GM21619 (cell line): ENCODE measurements around the gene PCNT.

Experiments
- ATAC-seq: cut with Tn5 transposase; IDR thresholded peaks from one replicate; pipeline ENCODE4 v1.9.1; 2021; ENCODE audit not compliant: unreplicated experiment

PCNT gene

GRCh38 chr21:46323710-46324389, at the start of gene PCNT, which contains the start of gene C21orf58:
PCNT (plus strand) TSS chr21:46324156; CDS start chr21:46324229, 73 bp downstream.
C21orf58 (minus strand) TSS chr21:46323870; CDS start chr21:46322738, 1,132 bp downstream.
- peak; percentile 78 for ATAC-seq

GRCh38 chr21:46274797-46275390, 49.1 kb upstream of the PCNT start:
- ATAC-seq = no peak

- no peak for ATAC-seq
Observed at GRCh38 chr21:46284077-46284644, 39.8 kb upstream of the PCNT start.

GRCh38 chr21:46284733-46285132, 39.2 kb upstream of the PCNT start:
- ATAC-seq = no peak

- ATAC-seq = no peak
Observed at GRCh38 chr21:46285206-46285661, 38.7 kb upstream of the PCNT start, which contains the start of gene MCM3AP. MCM3AP (minus strand) TSS chr21:46285611; CDS start chr21:46285286, 325 bp downstream.

- ATAC-seq = peak; percentile 79
Observed at GRCh38 chr21:46285761-46286647, 38.0 kb upstream of the PCNT start, which contains the start of gene YBEY. YBEY (plus strand) TSS chr21:46286342; CDS start chr21:46286914, 572 bp downstream.

GRCh38 chr21:46286648-46287002, 37.3 kb upstream of the PCNT start:
- no peak for ATAC-seq

- no peak for ATAC-seq
Observed at GRCh38 chr21:46287541-46287940, 36.4 kb upstream of the PCNT start.

GRCh38 chr21:46289655-46290179, 34.2 kb upstream of the PCNT start:
- ATAC-seq = no peak

GRCh38 chr21:46291561-46291960, 32.4 kb upstream of the PCNT start:
- no peak for ATAC-seq

- ATAC-seq = no peak
Observed at GRCh38 chr21:46294647-46295176, 29.2 kb upstream of the PCNT start.

GRCh38 chr21:46295177-46295770, 28.7 kb upstream of the PCNT start:
- no peak for ATAC-seq

- no peak for ATAC-seq
Observed at GRCh38 chr21:46295996-46296752, 27.8 kb upstream of the PCNT start.

GRCh38 chr21:46297338-46298271, 26.4 kb upstream of the PCNT start:
- ATAC-seq = no peak

- ATAC-seq = no peak
Observed at GRCh38 chr21:46299167-46299566, 24.8 kb upstream of the PCNT start.

GRCh38 chr21:46301759-46302158, 22.2 kb upstream of the PCNT start:
- no peak for ATAC-seq

GRCh38 chr21:46304437-46304836, 19.5 kb upstream of the PCNT start:
- no peak for ATAC-seq

- no peak for ATAC-seq
Observed at GRCh38 chr21:46304955-46305354, 19.0 kb upstream of the PCNT start.
